ENCODE results near the gene MBP. TPM values are rescaled to one million over a fixed set of nuclear protein-coding genes. Genes with fewer than 3 reads are reported as not detected.

The MBP gene
- total RNA-seq, 1 experiment from 2014 or later: 88.8 TPM

- in situ Hi-C loops (cut with HindIII; ENCODE audit: low pct_unique_long_range_greater_than_20kb, low sequenced_read_pairs) (no loop called here), intact Hi-C loops (cut with micrococcal nuclease; ENCODE audit: unreplicated experiment) (no loop called here)
- TF ChIP-seq SIN3A (IDR thresholded peaks at IDR 0.05; ENCODE audit: borderline replicate concordance, insufficient read depth, low read depth, low read length) (no peak), TCF7L2 (IDR thresholded peaks at IDR 0.05; ENCODE audit: low read depth, low read length) (no peak)
- ChIA-PET CTCF (no interaction called here), POLR2A (no interaction called here)
- Histone ChIP-seq H3K27me3 (ENCODE audit: control insufficient read depth, insufficient read depth, low read length) (no peaks in the 10 kb centered on the region), H3K36me3 (ENCODE audit: control insufficient read depth, insufficient read depth, low read length) (no peaks in the 10 kb centered on the region), H3K4me3 (ENCODE audit: low read depth in 2 of 2, low read length in 2 of 2) (no peak overlapping the region), H3K9me3 (ENCODE audit: control insufficient read depth, insufficient read depth, low read depth, low read length) (no peaks in the 10 kb centered on the region), H3K27ac (ENCODE audit: low read length) (no peak overlapping the region), H3K4me1 (ENCODE audit: control insufficient read depth, insufficient read depth, low read length) (no peaks in the 10 kb centered on the region; the same call in 1 of the 2 replicates)
- DNase-seq (ENCODE audit: low read depth, low spot score) (no peak), ATAC-seq (no peak)
- BruUV-seq (replicated peaks): no TSS peak
Measured at GRCh38 chr18:77014538-77014937, 118.0 kb downstream of the MBP start.

DNA sequence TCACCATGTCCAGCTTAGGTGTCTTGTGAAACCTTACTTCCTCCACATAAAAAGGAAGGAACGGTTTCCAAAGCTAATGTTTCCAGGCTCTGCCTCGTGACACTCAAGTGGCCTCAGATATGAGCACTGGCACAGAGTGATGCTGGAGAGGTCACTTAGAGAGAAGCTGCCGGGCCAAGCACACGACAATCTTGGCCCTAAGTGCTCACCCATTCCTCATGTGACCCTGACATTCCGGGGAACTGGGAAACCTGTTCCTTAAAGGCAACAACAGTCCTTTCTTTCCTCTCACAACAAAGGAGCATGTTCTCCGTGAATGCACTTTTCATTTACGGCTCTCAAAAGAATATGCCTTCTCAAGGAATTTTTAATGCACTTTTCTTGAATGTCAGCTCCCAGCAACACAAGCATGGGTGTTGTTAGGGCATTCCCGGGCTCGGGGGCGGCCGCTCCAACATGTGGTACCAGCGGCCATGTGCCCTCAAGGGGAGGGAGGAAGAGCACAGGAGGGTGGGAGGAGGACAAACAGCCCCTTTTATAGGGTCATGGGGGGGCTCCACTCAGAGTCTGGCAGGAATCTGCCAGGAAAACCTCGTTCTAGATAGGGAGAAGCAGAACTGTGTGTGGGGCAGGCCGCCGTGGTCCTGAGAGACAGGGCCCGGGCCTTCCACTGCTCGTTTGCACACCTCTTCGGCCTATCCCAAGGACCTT, 118.6 kb downstream of the MBP start:
- ATAC-seq (no peak), DNase-seq (ENCODE audit: low read depth, low spot score) (no peak)
- intact Hi-C loops (cut with micrococcal nuclease; ENCODE audit: unreplicated experiment): no loop called here
- H3K9me3 ChIP-seq (ENCODE audit: control insufficient read depth, insufficient read depth, low read depth, low read length): no peaks in the 10 kb centered on the region
- no TSS peak for BruUV-seq (replicated peaks)
- ChIA-PET CTCF (interaction anchor here (0.6 kb wide), 1 partner anchor 353 kb away, joined by 3 read pairs; no protein-coding TSS in a partner anchor), POLR2A (no interaction called here)
- H3K4me1 ChIP-seq (ENCODE audit: control insufficient read depth, insufficient read depth, low read length): no peaks in the 10 kb centered on the region; the same call in 1 of the 2 replicates
- no peaks in the 10 kb centered on the region for H3K36me3 ChIP-seq (ENCODE audit: control insufficient read depth, insufficient read depth, low read length)
- no peak overlapping the region for H3K4me3 ChIP-seq (ENCODE audit: low read depth in 2 of 2, low read length in 2 of 2)
- in situ Hi-C loops (cut with HindIII; ENCODE audit: low pct_unique_long_range_greater_than_20kb, low sequenced_read_pairs): no loop called here
- TF ChIP-seq SIN3A (IDR thresholded peaks at IDR 0.05; ENCODE audit: borderline replicate concordance, insufficient read depth, low read depth, low read length) (no peak), POLR2AphosphoS5 (IDR thresholded peaks at IDR 0.05; ENCODE audit: low read depth, low read length) (no peak), CTCF (IDR thresholded peaks at IDR 0.05) (no peak), TCF7L2 (IDR thresholded peaks at IDR 0.05; ENCODE audit: low read depth, low read length) (no peak)
- TF ChIP-seq, protein P1, sequence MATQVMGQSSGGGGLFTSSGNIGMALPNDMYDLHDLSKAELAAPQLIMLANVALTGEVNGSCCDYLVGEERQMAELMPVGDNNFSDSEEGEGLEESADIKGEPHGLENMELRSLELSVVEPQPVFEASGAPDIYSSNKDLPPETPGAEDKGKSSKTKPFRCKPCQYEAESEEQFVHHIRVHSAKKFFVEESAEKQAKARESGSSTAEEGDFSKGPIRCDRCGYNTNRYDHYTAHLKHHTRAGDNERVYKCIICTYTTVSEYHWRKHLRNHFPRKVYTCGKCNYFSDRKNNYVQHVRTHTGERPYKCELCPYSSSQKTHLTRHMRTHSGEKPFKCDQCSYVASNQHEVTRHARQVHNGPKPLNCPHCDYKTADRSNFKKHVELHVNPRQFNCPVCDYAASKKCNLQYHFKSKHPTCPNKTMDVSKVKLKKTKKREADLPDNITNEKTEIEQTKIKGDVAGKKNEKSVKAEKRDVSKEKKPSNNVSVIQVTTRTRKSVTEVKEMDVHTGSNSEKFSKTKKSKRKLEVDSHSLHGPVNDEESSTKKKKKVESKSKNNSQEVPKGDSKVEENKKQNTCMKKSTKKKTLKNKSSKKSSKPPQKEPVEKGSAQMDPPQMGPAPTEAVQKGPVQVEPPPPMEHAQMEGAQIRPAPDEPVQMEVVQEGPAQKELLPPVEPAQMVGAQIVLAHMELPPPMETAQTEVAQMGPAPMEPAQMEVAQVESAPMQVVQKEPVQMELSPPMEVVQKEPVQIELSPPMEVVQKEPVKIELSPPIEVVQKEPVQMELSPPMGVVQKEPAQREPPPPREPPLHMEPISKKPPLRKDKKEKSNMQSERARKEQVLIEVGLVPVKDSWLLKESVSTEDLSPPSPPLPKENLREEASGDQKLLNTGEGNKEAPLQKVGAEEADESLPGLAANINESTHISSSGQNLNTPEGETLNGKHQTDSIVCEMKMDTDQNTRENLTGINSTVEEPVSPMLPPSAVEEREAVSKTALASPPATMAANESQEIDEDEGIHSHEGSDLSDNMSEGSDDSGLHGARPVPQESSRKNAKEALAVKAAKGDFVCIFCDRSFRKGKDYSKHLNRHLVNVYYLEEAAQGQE (IDR thresholded peaks at IDR 0.05; ENCODE audit: insufficient read depth in 1 of 2, low read depth in 2 of 2, low read length in 1 of 2): no peak
- H3K27me3 ChIP-seq (ENCODE audit: control insufficient read depth, insufficient read depth, low read length): no peaks in the 10 kb centered on the region
- no peak overlapping the region for H3K27ac ChIP-seq (ENCODE audit: low read length)
